GM19239 (cell line): ENCODE measurements around the gene TPM1.

Experiments used
- DNase-seq: peaks from one replicate; pipeline ENCODE4 v3.0.0; 2011; ENCODE audit warnings: low spot score; ENCODE audit not compliant: insufficient read length
- FAIRE-seq: peaks from 2 replicates; lab custom pipeline; 2011; peaks lifted over from hg19 to GRCh38; lab: Jason Lieb, UNC

TPM1 gene

DNA sequence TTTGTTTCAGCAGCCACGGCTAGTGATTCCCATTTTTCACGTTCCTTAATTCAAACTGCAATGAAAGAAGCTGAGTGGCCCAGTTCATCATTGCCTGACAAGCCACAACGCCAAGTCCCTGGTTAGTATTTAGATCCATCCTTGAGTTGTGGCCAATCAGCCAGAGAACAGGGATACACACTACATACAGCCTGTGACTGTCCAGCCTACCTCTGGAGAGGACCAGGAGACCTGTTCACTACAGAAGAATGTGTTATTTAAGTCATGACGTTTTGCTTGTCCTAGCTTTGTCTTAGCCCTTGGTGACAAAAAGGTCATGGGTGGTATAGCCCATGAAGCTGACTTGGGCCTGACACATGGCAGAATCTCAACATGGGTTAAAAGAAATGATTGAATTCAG is 2.7 kb upstream of the TPM1 start:
- no peak for DNase-seq
- FAIRE-seq = no peak

DNA sequence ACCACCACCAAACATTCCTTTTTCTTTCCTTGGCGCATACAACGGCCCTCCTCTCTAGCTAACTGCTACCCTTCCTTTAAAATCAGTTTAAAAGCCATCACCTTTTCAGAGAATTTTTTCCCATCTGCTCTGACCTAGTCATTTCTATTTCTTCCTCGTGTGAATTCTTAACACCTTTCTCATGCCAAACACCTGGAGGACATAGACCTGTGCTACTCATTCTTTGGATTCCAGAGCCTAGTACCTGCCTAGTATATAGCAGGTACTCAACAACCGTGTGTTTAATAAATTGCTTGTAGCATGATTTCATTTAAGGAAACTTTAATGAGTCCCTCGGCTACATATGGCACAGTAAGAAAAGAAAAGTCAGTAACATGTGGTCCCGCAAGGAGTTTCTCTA is 2.0 kb upstream of the TPM1 start:
- FAIRE-seq (no peak), DNase-seq (no peak)

DNA sequence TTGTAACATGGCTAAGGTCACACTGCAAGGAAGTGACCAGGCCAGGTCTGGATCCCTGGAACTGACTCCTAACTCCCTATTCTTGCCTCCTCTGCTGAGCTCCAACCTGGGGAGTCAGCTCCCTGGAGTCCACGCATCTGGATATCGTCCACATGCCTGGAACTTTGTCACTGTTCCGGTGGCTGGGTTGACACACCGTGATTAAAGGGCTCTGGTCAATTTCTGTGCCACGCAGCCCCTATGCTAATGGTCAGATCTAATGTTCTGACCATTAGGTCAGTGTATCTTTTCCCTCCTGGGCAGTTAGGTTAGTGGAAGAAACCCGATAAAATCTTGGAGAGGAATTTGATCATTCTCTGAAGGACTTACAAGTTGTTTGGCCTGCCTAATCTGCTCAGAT is 1.6 kb upstream of the TPM1 start:
- FAIRE-seq (no peak), DNase-seq (no peak)

DNA sequence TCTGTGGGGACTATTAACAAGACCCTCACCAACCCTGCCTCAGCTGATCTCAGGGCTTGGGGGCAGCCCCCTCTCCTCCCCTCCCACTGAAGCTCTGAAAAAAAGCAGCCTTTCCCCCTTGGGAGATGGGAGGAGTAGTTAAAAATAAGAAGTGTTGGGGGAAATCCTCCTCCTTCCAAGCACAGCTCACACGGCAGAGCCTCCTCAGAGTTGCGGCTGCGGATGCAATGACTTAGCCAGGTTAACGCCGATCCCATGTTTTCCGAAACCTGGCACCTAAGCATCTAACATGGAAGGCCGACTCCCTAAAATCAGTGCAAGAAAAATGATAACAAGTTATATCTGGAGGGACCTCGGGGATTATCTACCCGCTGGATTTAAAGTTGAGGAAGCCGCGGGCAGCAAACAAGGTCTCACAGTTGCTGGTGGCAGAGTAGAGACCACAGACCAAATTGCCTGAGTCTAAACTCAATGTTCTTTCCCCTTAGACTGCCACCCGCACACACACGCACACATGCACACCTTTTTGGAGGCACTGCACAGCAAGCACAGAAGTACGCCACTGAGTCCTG is 1.1 kb upstream of the TPM1 start:
- FAIRE-seq = no peak

DNA sequence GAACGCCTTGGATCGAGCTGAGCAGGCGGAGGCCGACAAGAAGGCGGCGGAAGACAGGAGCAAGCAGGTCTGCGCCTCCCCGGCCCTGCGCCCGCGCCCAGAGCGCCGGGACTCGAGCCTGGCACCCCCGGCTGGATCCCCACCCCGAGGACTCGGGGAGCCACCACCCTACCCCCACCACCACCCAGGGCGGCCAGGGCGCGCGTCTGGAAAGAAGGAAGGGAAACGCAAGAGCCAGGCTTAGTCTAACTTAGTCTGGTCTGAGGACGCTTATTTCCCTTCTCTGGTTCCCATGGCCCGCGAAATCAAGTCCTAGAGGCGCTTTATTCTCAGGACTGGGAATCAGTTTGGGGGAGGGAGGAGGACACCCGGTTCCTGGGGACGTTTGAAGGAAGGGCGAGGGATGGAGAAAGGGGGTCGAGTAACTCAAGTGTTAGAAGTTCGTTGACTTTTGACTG is 359 bp downstream of the TPM1 start:
- DNase-seq (no peak), FAIRE-seq (no peak)

More for the DNA sequence above, 1.1 kb upstream of the TPM1 start:
- DNase-seq = no peak

DNA sequence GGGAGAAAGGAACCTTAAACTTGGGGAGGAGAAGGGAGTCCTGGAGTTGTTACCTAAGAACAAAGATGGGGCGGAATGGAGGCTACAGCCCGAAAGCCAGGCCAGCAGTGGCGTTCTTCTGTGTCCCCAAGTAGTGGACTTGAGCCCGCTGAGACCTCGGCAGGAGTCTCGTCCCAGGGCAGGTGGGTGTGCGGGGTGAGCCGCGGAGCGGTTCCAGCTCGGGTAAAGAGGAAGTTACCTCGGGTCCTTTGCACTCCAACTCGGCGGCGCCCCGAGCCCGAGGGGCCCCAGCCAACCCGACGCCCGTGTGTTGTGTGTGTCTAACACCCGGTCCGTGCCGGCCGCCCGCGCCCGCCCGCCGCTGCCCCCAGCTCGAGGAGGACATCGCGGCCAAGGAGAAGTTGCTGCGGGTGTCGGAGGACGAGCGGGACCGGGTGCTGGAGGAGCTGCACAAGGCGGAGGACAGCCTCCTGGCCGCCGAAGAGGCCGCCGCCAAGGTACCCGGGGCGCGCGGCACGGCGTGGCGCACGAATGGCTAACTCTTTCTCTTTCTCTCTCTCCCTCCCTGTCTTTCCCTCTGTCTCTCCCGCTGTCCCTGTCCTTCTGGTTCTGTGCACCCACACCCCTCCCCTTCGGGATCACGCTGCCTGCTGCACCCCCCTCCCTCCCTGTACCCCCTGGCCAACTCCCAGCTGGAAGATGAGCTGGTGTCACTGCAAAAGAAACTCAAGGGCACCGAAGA is 959 bp downstream of the TPM1 start:
- DNase-seq (no peak), FAIRE-seq (no peak)

DNA sequence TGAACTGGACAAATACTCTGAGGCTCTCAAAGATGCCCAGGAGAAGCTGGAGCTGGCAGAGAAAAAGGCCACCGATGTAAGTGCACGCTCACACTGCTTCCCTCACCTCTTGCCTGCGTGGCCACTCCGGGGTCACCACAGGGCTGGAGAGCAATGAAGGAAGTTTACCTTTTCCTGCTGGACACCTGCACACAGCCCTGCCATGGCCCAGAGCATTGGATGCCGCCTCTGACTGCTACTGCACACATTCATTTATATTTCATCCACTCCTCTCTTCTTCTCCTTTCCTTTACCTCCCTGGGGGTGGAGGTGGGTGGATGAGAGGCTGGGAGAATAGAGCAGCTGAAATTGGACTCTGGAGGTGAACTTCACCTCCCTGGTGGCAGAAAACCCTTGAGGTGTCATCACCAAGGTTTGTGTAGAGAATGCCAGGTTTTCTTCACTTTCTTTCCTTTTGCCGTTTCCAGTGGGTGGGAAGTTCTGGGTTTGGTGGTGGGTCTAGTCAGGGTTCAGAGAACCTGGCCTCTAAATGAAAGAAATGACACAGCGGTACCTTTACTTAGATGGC is 1.6 kb downstream of the TPM1 start:
- no peak for FAIRE-seq
- no peak for DNase-seq

DNA sequence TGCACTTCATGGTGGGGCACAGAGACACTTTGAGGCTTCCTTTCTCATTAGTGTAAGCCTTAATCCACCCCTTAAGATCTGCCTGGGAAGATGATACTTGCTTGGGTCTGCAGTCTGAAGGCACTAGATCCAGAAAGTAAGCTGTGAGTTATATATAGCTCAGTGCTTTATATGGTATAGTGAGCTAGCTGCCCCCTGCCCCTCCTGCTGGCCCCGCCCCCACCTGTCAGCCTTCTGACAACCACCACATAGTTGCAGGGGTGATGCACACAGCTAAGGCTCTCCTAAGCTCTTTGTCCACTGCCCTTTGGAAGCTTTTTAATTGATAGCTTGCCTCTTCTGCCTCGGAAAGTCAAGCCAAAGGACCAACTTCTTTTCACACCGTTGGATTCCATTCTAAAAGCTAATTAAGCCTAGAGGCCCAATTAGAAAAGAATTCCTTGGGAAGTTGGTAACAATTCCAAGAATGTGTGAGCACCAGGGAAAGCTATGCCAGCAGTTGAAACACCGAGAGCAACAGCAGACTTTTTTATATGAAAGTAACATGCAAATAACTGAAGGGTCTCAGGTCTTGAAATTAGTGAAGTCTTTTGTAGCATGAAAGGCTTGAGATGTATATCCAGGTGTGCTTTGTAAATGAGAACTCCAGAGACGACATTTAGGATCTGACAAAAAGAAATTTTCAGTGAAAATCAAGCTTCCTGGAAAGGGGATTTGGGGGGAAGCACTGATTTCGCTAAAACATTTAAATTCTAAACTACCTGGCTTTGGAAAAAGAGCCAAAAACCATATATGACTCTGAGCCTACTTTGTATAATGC is 2.3 kb downstream of the TPM1 start:
- DNase-seq (no peak), FAIRE-seq (no peak)

DNA sequence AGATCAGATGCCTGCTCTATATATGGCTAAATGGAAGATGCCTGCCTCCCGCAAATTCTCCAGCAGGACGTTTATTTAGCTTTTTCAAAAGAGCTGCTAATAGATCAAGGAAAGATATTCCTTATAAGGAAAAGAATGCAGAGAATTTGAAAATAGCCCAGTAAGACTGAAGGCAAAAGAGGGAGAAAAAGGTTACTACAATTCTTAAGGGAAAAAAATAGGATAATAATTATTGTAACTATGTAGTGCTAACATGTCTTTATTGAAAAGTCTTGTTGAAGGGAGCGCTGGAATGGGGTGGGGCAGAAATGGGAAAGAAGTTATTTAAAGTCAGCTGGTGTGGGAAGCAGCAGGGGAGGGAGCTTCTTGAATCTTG is 2.9 kb downstream of the TPM1 start:
- FAIRE-seq = no peak

DNA sequence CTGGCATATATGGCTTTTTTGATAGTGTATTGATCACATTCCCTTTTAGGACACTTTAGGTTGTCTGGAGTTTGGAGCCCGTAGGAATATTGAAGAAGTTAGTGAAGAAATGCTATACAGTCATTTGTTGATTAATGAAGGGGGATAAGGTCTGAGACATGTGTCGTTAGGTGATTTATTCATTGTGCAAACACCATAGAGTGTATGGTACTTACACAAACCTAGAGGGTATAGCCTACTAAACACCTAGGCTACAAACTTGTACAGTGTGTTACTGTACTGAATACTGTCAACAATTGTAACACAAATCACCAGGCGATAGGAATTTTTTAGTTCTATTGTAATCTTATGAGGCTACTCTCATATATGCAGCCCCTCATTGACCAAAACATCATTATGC is 3.3 kb downstream of the TPM1 start:
- no peak for FAIRE-seq
- no peak for DNase-seq

More for the DNA sequence above, 2.9 kb downstream of the TPM1 start:
- DNase-seq = no peak

DNA sequence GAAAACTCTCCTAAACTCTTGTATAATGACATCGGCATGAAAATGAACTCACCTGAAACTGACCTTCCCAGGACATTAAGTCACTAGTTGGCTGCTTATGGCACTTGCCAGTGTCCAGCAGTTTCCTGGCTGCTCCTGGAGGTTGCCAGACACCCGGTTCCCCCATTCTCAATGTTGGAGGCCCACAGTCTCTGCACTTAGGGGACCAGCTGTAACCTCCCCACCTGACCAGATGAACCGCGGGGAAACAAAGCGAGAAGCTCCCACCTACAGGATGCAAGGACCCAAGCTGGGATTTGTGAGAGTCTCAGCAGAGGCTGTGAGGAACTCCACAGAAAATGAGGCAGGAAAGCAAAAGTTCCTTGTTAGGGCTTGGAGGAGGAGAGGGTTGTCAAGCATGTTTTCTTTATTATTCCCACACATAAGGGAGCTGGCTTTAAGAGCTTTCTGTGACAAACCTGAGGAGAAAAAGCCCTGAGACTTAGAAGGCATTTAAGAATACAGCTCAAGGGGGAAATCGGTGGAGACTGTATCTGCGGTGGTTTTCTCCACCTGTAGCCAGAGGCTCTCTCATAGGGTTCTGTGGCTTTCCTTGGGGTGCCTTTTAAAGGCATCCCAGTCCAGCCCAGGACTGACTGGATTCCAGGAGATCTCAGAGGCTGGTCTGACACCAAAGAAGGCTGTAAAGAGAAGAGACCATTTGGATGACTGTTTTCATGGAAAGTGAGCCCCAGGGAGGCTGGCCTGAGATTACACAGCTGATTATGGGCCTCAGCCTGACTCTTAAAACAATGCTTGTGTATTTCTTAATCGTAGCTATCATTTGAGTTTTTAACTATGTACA is 4.6 kb downstream of the TPM1 start:
- no peak for FAIRE-seq
- DNase-seq = no peak

DNA sequence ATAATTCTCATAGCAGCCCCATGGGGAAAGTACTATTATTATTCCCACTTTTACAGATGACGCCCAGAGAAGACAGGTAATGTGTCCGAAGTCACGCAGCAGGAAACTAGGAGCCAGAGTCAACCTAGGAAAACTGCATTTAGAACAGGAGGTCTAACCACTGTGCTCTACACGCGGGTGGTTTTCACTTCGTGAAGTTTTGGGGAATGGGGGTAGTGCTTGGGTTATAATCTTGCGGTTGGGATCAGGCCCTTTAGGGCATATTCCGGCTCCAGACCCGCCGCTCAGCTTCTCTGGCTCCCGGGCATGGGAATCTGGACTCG is 5.2 kb downstream of the TPM1 start:
- FAIRE-seq = no peak
- no peak for DNase-seq

DNA sequence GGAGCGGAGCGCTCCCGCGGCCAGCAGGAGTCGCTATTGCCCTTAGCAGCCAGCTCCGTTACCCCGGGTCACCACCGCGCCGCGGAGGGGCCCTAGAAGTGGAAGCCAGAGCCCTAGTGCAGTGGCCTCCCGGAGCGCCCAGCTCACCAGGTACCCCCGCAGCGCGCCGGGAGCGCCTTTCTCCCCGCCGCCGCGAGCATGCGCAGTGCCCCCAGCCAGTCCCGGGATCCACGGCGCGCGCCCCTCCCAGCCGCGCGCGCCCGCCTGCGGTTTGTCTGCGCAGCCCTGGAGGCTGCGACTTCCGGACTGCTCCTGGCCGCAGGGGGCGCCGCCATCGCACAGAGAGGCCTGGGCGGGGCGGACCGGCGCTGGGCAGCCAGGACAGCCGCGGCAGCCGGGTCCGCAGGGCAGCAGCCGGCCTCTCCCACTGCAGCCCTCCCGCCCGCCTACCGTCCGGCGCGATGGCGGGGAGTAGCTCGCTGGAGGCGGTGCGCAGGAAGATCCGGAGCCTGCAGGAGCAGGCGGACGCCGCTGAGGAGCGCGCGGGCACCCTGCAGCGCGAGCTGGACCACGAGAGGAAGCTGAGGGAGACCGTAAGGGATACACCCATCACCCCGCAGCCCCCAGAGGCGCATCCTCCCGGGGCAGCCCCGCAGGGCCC is 5.7 kb downstream of the TPM1 start:
- FAIRE-seq = no peak

DNA sequence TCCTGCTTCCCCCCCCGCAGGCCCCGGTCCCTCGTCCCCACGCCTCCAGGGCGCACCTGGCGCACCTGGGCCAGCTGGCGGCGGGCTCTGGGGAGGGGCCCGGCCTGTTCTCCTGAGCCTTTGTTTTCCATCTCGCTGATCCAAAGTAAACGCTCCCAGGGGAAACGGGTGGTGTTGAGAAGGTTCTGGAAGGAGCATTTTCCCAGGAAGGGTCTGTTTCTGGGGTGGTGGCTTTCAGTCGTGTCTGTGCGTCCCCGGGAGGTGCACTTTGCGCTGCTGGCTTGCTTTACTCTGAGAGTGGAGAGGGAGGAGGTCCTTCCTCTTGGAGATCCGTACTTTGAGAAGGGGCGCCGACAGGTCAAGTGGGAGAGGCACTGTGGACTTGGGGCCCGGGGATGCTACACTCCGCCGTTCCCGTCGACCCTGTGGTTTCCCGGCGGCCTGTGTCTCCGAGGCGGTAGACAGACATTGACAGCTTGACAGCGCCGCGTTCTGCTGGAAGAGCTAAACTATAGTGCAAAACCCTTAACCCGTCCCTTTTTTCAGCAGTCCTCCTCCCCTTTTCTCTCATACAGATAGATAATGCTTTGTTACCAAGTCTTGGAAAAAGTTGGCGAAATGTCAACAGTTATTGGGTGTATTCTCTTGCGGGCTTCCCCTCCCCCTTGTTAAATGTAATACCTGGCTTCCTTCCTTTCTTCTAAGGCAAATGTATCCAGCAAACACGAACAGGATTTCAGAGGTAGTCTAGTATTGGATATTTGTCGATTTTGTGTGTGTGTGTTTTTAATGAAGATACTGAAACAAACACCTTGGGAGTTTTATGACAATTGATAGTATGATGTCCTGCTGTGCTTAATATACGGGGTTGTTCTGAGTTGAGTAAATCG is 6.5 kb downstream of the TPM1 start:
- no peak for DNase-seq
- no peak for FAIRE-seq

More for the DNA sequence above, 5.7 kb downstream of the TPM1 start:
- DNase-seq = peak; percentile 95

DNA sequence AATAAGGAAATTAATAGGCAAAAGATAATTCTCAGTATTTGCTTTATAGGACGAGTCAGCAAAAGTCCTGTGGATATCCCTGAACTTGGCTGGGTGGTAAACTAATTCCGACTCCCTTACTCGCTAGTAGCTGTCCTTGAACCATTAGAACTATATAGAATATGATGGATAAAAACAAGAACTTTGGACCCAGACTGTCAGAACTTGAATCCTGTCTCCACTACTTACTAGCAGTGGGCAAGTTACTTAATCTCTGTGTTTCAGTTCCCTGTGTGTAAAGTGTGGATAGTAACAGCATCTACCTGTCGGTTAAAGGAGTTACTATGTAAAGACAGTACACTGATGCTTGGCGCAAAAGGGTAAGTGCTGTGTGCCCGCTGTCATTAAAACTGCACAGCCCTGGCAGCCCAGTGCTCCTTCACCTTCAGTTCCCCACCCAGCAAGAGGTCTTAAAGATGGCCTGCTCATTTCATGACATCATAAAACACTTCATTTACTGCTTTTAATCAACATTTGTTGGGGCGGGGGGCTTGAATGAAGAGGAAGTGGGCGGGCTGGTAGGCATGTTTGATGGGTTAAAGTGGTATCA is 7.3 kb downstream of the TPM1 start:
- FAIRE-seq = no peak
- DNase-seq = no peak

DNA sequence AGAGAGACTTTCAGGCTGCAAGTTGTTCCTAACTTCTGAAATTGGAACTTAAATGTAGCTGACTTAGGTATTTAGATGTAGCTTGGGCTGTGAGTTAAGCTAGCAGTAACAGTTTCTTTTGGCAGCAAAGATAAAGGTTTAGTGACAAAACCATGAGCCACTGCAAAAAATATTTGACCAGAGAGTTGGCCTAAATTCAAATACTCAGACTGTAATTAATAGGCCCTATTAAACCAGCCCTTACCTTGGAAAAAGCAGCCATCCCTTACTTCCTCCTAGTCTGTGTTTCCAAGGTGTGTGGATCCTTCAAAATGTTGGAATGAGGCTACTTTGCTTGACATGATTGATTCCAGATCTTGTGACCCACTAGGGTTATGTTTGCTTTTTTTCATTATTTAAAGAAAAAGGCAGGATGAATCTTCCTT is 8.2 kb downstream of the TPM1 start:
- FAIRE-seq (no peak), DNase-seq (no peak)

DNA sequence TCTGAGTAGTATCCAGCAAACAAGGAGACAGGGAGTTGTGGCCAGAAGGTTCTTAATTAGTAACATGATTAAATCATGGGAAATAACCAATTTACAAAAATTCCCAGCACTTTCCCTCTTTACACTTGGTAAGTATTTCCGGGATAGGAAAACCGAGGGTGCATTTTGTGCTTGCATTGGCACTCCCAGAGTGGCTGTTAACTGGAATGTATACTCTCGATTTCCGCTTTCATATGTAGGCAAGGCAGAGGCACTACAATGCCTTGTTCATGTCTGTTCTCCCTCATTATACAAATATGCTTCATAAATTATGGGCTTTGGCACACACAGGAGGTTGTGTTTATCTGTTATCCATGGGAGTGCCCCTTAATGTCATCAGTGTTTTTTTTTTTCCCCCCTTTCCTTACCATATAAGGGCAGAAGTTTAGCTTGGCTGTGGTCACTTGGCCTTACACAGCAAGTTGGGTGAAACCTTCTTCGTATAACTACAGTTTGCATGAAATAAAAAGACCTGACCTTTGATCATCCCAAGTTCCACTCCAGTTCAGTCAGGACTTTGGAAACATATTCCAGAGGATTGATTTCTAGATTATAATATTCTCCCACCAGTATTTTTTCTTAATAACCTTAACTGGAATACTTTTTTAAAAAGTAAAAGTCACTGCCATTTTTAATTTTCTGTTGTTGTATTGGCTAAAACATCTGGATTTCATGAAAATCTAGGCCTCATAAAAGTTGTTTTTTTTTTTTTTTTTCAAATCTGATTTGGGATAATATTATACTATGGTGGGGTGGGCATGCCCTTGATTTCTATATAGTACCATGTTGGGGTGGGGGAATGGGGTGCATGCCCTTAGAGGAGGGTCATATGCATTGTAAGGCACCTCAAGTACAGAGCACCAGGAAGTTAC is 8.9 kb downstream of the TPM1 start:
- FAIRE-seq = no peak
- no peak for DNase-seq
